HCT116 (cell line): Measurements from ENCODE around the gene SNIP1. TPM values are rescaled to one million over a fixed set of nuclear protein-coding genes. Genes with fewer than 3 reads are reported as not detected.

Experiments used
- ATAC-seq: fragments of 200-7000 bp; cut with Tn5 transposase; 2 replicates; pipeline ENCODE4 v1.9.1; 2020; ENCODE audit warnings: mild to moderate bottlenecking, moderate library complexity
- BruUV-seq: library from RNA; stranded (reverse); fragments of 400-500 nt; replicated peaks from 2 replicates; lab custom pipeline; 2021; lab: Mats Ljungman, UMichigan
- CTCF ChIA-PET: fragments of 300-600 bp; sonication (Branson Sonifier 250); formaldehyde crosslinking; loops from one replicate; lab custom pipeline; 2021; ENCODE audit warnings: antibody characterized with exemption; lab: Charles Lee
- POLR2A ChIA-PET: fragments of 300-600, 350-600 bp; sonication (Branson Sonifier 250); formaldehyde crosslinking; loops from one replicate; lab custom pipeline; 2021; ENCODE audit warnings: antibody characterized with exemption; lab: Charles Lee
- RAD21 ChIA-PET, 2 experiments: fragments of 300-600 bp; sonication (Branson Sonifier 250); formaldehyde crosslinking; loops; one replicate each; lab custom pipeline; 2023; ENCODE audit warnings: low total read pairs in 2 of 2; ENCODE audit not compliant: uncharacterized antibody in 2 of 2, unreplicated experiment in 2 of 2, low non-redundant PET in 1 of 2; lab: Charles Lee
- DNase-seq: peaks from one replicate; pipeline ENCODE4 v3.0.0-alpha.2; 2010; ENCODE audit warnings: low read depth, low spot score
- H2AFZ ChIP-seq: fragments of 200-600 bp; shearing (Covaris generic), sonication (generic); 2 replicates; pipeline ENCODE4 v1.6.1; 2017; ENCODE audit warnings: low read depth, mixed run types, mixed read lengths, antibody characterized with exemption, low read length; ENCODE audit not compliant: poor library complexity, severe bottlenecking
- H3K27ac ChIP-seq: 2 replicates; pipeline ENCODE4 v1.5.1; 2012; ENCODE audit warnings: low read depth, low read length
- H3K27me3 ChIP-seq: fragments of 200-600 bp; sonication (generic); 2 replicates; pipeline ENCODE4 v1.6.1; 2016; ENCODE audit warnings: mixed run types, low read length, mixed read lengths; ENCODE audit not compliant: insufficient read depth
- H3K36me3 ChIP-seq, 2 experiments: fragments of 200-500 bp in 1 of 2; fragments of 200-600 bp in 1 of 2; sonication (Bioruptor generic) in 1 of 2; sonication (generic) in 1 of 2; 2 replicates each; pipeline versions ENCODE4 v1.5.1 to v1.6.1; 2014 to 2016; ENCODE audit warnings: low read length in 2 of 2, inconsistent platforms in 1 of 2, mixed read lengths in 1 of 2, mixed run types in 1 of 2; ENCODE audit not compliant: insufficient read depth in 2 of 2, control insufficient read depth in 1 of 2
- H3K4me1 ChIP-seq, 2 experiments: fragments of 200-600 bp in 1 of 2; sonication (generic) in 1 of 2; 2 replicates each; pipeline versions ENCODE4 v1.5.1 to v1.6.1; 2012 to 2017; ENCODE audit warnings: low read length in 2 of 2, inconsistent platforms in 1 of 2, mild to moderate bottlenecking in 1 of 2, mixed read lengths in 1 of 2, mixed run types in 1 of 2, moderate library complexity in 1 of 2; ENCODE audit not compliant: insufficient read depth in 2 of 2, control insufficient read depth in 1 of 2
- H3K4me2 ChIP-seq: fragments of 200-600 bp; sonication (generic); 2 replicates; pipeline ENCODE4 v1.6.1; 2017; ENCODE audit warnings: mixed run types, low read length, mixed read lengths
- H3K4me3 ChIP-seq, 2 experiments: fragments of 200-600 bp in 1 of 2; sonication (generic) in 1 of 2; replicated peaks in 1 of 2; 2 replicates each; pipeline ENCODE4 v1.5.1; 2011 to 2016; ENCODE audit warnings: low read length in 2 of 2, control low read depth in 1 of 2, low read depth in 1 of 2, mild to moderate bottlenecking in 1 of 2, mixed read lengths in 1 of 2, mixed run types in 1 of 2
- H3K79me2 ChIP-seq: fragments of 200-600 bp; sonication (generic); 2 replicates; pipeline ENCODE4 v1.6.1; 2017; ENCODE audit warnings: mild to moderate bottlenecking, mixed run types, low read length, moderate library complexity, mixed read lengths; ENCODE audit not compliant: insufficient read depth
- H3K9ac ChIP-seq: fragments of 200-600 bp; sonication (generic); 2 replicates; pipeline ENCODE4 v1.6.1; 2016; ENCODE audit warnings: low read length, mixed read lengths
- H3K9me2 ChIP-seq: fragments of 200-600 bp; sonication (generic), shearing (Covaris generic); 2 replicates; pipeline ENCODE4 v1.6.1; 2017; ENCODE audit warnings: mixed run types, mild to moderate bottlenecking, moderate library complexity; ENCODE audit not compliant: insufficient read depth
- H3K9me3 ChIP-seq, 2 experiments: fragments of 200-500 bp in 1 of 2; fragments of 200-600 bp in 1 of 2; sonication (Bioruptor generic) in 1 of 2; sonication (generic) in 1 of 2; 2 replicates each; pipeline ENCODE4 v1.6.1; 2014 to 2017; ENCODE audit warnings: low read length in 2 of 2, mixed read lengths in 2 of 2, inconsistent platforms in 1 of 2, low read depth in 1 of 2, mild to moderate bottlenecking in 1 of 2, mixed run types in 1 of 2, moderate library complexity in 1 of 2; ENCODE audit not compliant: control insufficient read depth in 1 of 2, insufficient read depth in 1 of 2
- H4K20me1 ChIP-seq: fragments of 200-600 bp; sonication (generic), shearing (Covaris generic); 2 replicates; pipeline ENCODE4 v1.6.1; 2017; ENCODE audit warnings: mixed run types, mild to moderate bottlenecking, moderate library complexity; ENCODE audit not compliant: insufficient read depth
- FOSL1 ChIP-seq: IDR thresholded peaks from 2 replicates; pipeline ENCODE4 v1.6.1; 2012; ENCODE audit warnings: low read depth
- POLR2AphosphoS5 ChIP-seq: IDR thresholded peaks from 2 replicates; pipeline ENCODE4 v1.6.1; 2011; ENCODE audit warnings: mild to moderate bottlenecking, low read depth, low read length, moderate library complexity
- RAD21 ChIP-seq: IDR thresholded peaks from 2 replicates; pipeline ENCODE4 v1.6.1; 2012; ENCODE audit warnings: low read depth, mild to moderate bottlenecking
- intact Hi-C: fragments of 100-400 bp; cut with micrococcal nuclease; formaldehyde crosslinking; loops from 2 replicates; pipeline ENCODE4 v1.10.0; 2022
- total RNA-seq: library from RNA; stranded (reverse); gene quantifications from one replicate; pipeline ENCODE4 v1.2.1, GENCODE V29; 2021; ENCODE audit not compliant: unreplicated experiment
- TF ChIP-seq, protein P1 (sequence below), 3 experiments: fragments of 200-600 bp in 1 of 3; sonication (generic) in 1 of 3; IDR thresholded peaks in 2 of 3; conservative IDR thresholded peaks in 1 of 3; 2 replicates each; pipeline ENCODE4 v1.5.1; 2012 to 2017; ENCODE audit warnings: low read depth in 2 of 3, low read length in 2 of 3, antibody characterized with exemption in 1 of 3, borderline replicate concordance in 1 of 3, control low read depth in 1 of 3, mild to moderate bottlenecking in 1 of 3, mixed read lengths in 1 of 3, mixed run types in 1 of 3, moderate library complexity in 1 of 3; ENCODE audit not compliant: insufficient read depth in 1 of 3

SNIP1 gene
- total RNA-seq, 1 experiment from 2014 or later = 18.8 TPM

DNA sequence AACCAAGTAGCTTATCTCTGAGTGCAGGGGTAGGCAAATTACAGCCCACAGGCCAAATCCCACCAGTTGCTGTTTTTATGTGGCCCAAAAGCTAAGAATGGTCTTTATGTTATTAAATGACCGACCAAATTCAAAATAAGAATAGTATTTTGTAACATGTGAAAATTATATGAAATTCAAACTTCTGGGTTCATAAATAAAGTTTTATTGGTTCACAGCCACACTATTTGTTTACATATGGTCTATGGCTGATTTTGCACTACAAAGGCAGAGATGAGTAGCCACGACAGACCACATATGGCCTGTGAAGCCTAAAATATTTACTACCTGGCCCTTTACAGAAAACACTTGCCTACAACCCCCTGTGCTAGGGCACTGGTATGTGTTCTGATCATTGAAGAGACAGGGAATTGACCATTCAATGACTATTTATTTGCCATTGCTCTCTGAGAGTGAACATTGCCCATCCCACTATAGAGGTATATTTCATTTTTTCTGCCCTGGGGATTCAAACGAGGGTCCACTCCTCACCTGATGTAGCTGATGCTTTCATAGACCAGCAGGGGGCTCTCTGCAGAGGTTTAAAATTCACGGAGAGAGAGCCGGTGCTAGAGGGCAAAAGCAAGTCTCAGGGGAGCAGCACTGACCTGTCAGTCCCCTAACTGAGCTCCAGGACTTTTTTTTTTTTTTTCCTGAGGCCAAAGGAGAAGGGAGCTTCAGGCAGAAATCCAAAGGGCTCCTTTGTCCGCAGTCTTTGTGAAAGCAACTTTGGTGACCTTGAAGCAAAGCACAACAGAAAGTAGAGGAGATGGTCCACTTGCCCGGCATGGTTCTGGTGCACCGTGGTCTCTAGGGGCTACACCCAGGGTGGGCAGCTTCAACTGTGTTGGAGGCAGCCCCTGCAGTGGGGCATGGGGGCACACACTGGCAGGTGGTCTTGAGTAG is 48.9 kb upstream of the SNIP1 start:
- Histone ChIP-seq H3K9me3 (no peaks in the 10 kb centered on the region), H3K9ac (no peak overlapping the region), H3K36me3 (no peaks in the 10 kb centered on the region), H3K4me2 (peak overlapping the region; percentile 26; the same call in 1 of the 2 replicates), H2AFZ (no peak overlapping the region), H3K9me2 (no peaks in the 10 kb centered on the region), H4K20me1 (no peaks in the 10 kb centered on the region), H3K4me3 (no peak overlapping the region), H3K27me3 (peaks cover 21% of the 10 kb centered on the region), H3K27ac (no peak overlapping the region), H3K79me2 (no peaks in the 10 kb centered on the region), H3K4me1 (no peaks in the 10 kb centered on the region)
- BruUV-seq = no TSS peak
- CTCF ChIA-PET = interaction anchor here (0.6 to 2.1 kb wide), 10 partner anchors 9 to 404 kb away, joined by 3 to 10 read pairs (median 5); a partner anchor contains a TSS
- POLR2A ChIA-PET = interaction anchor here (0.7 kb wide), 1 partner anchor 79 kb away, joined by 3 read pairs; no protein-coding TSS in a partner anchor
- DNase-seq = no peak
- RAD21 ChIA-PET = interaction anchor here in 1 of 2 experiments (0.5 kb wide), 1 partner anchor 179 kb away, joined by 3 read pairs; no protein-coding TSS in a partner anchor
- intact Hi-C loops = loop anchor here (1.0 kb wide), 1 partner anchor 79 kb away; no protein-coding TSS in a partner anchor
- ATAC-seq = peak; percentile 93
- TF ChIP-seq RAD21 (peak; percentile 55), POLR2AphosphoS5 (no peak), FOSL1 (no peak)
- TF ChIP-seq, protein P1, sequence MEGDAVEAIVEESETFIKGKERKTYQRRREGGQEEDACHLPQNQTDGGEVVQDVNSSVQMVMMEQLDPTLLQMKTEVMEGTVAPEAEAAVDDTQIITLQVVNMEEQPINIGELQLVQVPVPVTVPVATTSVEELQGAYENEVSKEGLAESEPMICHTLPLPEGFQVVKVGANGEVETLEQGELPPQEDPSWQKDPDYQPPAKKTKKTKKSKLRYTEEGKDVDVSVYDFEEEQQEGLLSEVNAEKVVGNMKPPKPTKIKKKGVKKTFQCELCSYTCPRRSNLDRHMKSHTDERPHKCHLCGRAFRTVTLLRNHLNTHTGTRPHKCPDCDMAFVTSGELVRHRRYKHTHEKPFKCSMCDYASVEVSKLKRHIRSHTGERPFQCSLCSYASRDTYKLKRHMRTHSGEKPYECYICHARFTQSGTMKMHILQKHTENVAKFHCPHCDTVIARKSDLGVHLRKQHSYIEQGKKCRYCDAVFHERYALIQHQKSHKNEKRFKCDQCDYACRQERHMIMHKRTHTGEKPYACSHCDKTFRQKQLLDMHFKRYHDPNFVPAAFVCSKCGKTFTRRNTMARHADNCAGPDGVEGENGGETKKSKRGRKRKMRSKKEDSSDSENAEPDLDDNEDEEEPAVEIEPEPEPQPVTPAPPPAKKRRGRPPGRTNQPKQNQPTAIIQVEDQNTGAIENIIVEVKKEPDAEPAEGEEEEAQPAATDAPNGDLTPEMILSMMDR (IDR thresholded peaks at IDR 0.05 in 2 of 3, conservative IDR thresholded peaks at IDR 0.05 in 1 of 3; ENCODE audit: borderline replicate concordance in 1 of 3, insufficient read depth in 1 of 3, low read depth in 2 of 3, low read length in 2 of 3) = peak; percentile 72 to 85 (median 81); a peak in 5 of 6 replicates
- TF ChIP-seq, all 23 proteins: peak for 2
